SK-MEL-5 (cell line): Measurements from ENCODE around the gene EPYC. TPM values are rescaled to one million over a fixed set of nuclear protein-coding genes. Genes with fewer than 3 reads are reported as not detected.
A peak's percentile ranks its signal among the peaks of the same experiment; 100 is the strongest.
"Not testable (repeated sequence)": the region's sequence is repeated elsewhere in the genome, so short reads cannot be mapped to it uniquely, and the experiment has no call there.

Source experiments
- DNase-seq: peaks from one replicate; pipeline ENCODE4 v3.0.0-alpha.2; 2016; ENCODE audit warnings: low read depth, low spot score
- in situ Hi-C: cut with HindIII; loops from 2 replicates; pipeline ENCODE4 v1.10.0; 2016; ENCODE audit warnings: low sequenced_read_pairs, high pct_unique_total_duplicates, low pct_unique_long_range_greater_than_20kb
- total RNA-seq: library from RNA; depleted of rRNA; stranded (reverse); fragments of >200 nt; shearing (Covaris generic); gene quantifications from 2 replicates; pipeline ENCODE4 v1.2.3, GENCODE V29; 2014

The EPYC gene
- total RNA-seq, 1 experiment from 2014 or later: 0.87 TPM

- DNase-seq: no peak
- in situ Hi-C loops: no loop called here
These were observed 3.5 kb downstream of the EPYC start for GRCh38 chr12:91001306-91001705.

DNA sequence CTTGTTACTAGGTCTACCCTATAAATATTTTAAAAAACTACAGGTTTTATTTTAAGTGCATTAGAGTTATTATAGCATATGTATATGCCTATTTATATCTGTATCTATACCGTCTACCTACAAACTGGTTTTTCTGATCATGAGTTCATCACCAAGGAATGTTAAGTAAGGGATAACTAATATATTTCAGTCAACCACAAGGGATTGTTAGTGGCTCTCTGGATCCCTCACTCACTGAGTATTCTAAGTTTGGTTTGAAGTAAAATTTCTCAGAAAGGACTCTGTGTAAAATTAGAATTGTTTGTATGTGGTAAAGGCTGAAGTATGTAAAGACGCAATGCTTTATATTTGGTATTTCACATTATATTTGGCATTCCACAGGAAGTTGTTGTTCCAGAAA, 4.8 kb downstream of the EPYC start:
- in situ Hi-C loops: no loop called here
- DNase-seq: no peak

DNA sequence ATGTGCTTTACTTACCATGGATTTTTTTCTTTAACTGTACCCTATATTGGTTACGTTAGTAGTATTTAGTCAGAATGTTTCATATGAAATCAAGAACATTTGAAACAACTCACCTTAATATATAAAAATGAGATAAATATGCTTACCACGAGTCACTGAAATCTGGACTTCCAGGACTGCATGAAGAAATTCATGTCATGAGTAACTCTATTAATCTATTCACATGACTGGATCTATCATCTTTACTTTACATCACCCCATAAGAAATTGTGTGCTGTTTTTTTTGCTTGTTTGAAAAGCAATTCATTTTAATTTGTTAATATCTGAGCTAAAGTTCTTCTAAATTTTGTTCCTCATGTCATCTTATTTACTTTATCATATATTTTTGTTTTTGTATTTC, 5.2 kb downstream of the EPYC start:
- in situ Hi-C loops: no loop called here

DNA sequence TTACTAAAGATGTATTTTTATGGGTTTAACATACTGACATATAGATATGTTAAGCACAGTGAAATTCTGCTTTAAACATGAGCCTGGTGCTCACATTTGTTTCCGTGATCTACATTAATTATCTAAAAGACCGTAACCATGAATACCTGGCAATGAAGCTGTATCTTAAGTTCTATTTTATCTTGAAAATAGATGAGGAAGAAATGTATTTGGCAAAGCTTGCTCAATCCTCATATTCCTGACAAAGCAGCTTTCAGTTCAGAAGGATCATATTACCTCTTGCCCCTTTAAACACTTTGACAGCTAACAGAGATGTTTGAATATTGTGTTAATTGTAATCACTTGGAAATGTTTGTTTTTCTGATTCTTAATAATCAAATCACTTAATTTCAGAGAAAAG, 9.8 kb downstream of the EPYC start:
- no peak for DNase-seq
- in situ Hi-C loops: no loop called here

More for the DNA sequence above, 5.2 kb downstream of the EPYC start:
- no peak for DNase-seq

- in situ Hi-C loops: no loop called here
- DNase-seq: no peak
These were observed 12.8 kb downstream of the EPYC start for GRCh38 chr12:90991952-90992465.

- in situ Hi-C loops: no loop called here
- DNase-seq: no peak
These were observed 14.2 kb downstream of the EPYC start for GRCh38 chr12:90990611-90991010.

GRCh38 chr12:90989686-90990111, 15.1 kb downstream of the EPYC start:
- in situ Hi-C loops: no loop called here
- no peak for DNase-seq

DNA sequence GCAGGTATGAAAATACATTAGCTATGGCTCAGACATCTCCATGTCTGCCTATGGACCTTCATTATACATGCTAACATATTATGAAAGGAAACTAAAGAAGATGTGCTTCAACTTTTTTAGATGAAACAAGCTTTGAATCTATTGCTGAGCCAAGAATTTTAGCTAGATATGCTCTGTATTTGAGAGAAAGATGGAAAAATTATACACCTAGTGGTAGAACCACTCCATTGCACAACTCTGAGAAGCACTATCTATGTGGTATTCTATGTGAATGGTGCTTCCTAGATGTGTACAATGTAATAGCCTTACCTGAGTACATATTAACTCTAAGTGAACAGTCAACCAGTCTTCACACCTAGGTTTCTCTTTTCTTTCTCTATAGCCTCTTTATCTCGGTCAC, 17.3 kb downstream of the EPYC start:
- in situ Hi-C loops: no loop called here

DNA sequence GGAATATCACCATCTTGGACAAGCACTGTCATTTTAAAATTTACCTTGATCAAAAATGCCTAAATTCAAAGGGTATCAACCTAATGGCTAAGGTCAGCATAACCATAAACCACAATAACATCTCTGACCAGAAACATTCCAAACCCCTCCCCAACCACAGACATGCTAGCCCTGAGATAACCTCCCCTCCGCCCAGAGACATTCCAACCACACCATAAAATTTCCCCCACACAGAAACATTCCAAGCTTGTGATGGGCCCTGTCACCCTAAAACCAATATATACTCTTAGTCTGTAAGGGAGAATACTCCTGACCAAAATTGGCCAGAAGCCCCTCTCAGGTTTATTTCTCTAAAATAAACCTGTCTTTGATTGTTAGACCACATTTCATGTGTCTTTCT, 17.7 kb downstream of the EPYC start:
- no peak for DNase-seq
- in situ Hi-C loops: no loop called here

More for the DNA sequence above, 17.3 kb downstream of the EPYC start:
- DNase-seq: no peak

DNA sequence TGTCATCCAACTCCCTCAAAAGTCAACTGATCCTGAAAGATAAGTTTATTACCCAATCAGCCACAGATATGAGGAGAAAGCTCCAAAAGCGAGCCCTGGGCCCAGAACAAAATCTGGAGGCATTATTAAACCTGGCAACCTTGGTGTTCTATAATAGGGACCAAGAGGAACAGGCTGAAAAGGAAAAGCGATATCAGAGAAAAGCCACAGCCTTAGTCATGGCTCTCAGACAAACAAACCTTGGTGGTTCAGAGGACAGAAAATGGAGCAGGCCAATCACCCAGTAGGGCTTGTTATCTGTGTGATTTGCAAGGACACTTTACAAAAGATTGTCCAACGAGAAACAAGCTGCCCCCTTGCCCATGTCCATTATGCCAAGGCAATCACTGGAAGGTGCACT, 19.4 kb downstream of the EPYC start:
- in situ Hi-C loops, DNase-seq: not testable (repeated sequence)

- DNase-seq: no peak
- in situ Hi-C loops: no loop called here
These were observed 20.7 kb downstream of the EPYC start for GRCh38 chr12:90984114-90984513.

DNA sequence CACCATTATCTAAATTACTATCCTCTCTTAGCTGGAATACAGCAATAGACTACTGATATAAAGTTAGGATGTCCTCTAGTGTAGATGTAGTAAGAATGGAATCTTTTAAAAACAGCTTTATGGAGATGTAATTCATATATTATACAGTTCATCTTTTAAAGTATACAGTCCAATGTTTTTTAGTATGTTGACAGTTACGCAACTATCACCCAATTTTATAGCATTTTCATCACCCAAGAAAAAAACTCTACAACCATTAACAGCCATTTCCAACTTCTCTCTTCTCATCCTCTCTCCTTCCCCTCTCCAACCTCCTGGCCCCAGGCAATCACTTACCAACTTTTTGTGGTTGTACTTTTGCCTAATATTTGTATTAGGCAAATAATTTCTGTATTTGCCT, 22.6 kb downstream of the EPYC start:
- in situ Hi-C loops: no loop called here
- no peak for DNase-seq

DNA sequence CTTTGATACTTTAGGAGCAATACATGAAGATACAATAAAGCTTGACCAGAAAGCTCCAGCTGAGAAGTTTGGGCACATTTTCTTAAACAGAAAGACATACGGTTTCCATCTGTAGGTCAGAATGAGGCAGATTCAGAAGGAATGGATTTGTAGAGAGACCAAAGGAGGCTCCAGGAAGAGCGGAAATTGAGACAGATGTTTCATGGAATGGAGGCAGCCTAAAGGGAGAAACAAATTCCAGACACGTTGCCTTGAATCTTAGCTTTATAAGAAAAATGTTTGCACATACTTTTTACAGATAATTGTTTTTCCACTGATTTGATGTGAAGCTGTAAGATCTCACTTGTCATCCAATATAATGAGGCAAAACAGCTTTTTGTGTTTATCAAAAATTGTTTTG, 24.8 kb downstream of the EPYC start:
- in situ Hi-C loops: no loop called here
- DNase-seq: no peak

- no peak for DNase-seq
- in situ Hi-C loops: no loop called here
These were observed 25.8 kb downstream of the EPYC start for GRCh38 chr12:90979019-90979418.

DNA sequence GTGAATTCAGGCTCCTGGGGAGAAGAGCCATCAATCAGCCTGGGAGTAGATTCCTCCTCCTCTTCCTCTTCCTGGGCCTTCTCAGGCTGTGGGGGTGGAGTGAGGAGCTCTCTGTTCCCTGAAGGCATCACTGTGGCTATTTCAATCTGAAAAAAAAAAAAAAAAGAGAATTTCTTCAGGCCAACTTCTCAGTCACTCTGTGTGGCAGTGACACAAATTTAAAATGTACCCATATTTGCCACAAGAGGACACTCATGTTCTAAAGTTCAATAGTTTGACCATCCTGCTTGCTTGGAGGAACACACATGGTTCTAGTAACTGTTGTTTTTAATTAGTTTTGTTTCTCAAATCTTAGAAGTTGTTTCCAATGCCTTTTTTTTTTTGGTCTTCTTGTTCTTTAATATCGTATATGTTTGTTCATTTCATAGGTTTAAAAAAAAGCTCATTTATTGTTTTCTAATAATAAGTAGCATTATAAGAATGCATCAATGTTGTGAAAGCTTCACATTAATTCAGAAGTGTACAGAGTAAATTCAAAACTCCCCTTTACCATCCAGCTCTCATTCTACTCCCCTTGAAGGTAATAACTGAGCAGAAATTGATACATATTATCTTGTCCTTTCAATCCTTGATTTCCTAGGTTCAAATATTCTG, 26.5 kb downstream of the EPYC start:
- DNase-seq: peak; percentile 85
- in situ Hi-C loops: no loop called here

GRCh38 chr12:90977224-90977623, 27.5 kb downstream of the EPYC start:
- no peak for DNase-seq
- in situ Hi-C loops: no loop called here

- peak; percentile 50 for DNase-seq
- in situ Hi-C loops: no loop called here
These were observed 30.5 kb downstream of the EPYC start for GRCh38 chr12:90974286-90974685.

DNA sequence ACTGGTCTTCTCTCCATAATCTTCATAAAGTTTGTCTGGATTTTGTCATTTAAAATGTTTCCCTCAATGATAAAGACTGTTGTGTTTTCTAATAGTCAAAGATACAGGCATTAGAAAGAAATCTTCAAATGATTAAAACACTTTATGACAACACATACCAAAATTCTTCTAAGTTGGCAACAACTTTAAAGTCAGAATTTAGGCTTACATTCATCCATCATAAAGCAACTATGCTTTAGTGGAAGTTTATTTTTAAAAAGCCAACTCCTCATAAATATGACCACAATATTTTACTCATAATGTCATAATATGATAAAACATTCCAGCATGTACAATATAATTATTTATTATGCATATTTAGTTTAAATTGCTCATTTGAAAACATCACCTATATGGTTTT, 32.5 kb downstream of the EPYC start:
- no peak for DNase-seq
- in situ Hi-C loops: no loop called here

- in situ Hi-C loops: no loop called here
- no peak for DNase-seq
These were observed 33.9 kb downstream of the EPYC start for GRCh38 chr12:90970911-90971310.

GRCh38 chr12:90970471-90970870, 34.3 kb downstream of the EPYC start:
- DNase-seq: no peak
- in situ Hi-C loops: no loop called here
